ENCODE data around the gene FBXW11.
A peak's percentile ranks its signal among the peaks of the same experiment; 100 is the strongest.
"Not testable (repeated sequence)": the region's sequence is repeated elsewhere in the genome, so short reads cannot be mapped to it uniquely, and the experiment has no call there.

The FBXW11 gene

DNA sequence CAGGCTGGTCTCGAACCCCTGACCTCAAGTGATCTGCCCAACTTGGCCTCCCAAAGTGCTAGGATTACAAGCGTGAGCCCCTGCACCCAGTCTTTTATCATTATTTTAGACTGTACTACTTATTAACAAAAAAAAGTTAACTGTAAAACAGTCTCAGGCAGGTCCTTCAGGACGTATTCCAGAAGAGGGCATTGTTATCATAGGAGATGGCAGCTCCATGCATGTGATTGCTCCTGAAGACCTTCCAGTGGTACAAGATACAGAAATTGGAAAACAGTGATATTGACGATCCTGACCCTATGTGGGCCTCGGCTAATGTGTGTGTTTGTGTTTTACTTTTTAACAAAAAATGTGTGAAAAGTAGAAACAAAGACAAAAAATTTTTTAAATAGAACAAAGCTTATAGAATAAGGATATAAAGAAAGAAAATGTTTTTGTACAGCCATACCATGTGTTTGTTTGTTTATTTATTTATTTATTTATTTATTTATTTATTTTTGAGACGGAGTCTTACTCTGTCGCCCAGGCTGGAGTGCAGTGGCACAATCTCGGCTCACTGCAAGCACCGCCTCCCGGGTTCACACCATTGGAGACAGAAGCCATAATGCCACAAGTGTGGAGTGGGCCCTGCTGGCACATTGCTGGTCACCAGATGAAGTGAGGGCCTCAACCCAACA, 13.8 kb upstream of the FBXW11 start:
- not testable (repeated sequence) for DNase-seq (ENCODE audit: low read depth in 1 of 2, low spot score in 1 of 2)

DNA sequence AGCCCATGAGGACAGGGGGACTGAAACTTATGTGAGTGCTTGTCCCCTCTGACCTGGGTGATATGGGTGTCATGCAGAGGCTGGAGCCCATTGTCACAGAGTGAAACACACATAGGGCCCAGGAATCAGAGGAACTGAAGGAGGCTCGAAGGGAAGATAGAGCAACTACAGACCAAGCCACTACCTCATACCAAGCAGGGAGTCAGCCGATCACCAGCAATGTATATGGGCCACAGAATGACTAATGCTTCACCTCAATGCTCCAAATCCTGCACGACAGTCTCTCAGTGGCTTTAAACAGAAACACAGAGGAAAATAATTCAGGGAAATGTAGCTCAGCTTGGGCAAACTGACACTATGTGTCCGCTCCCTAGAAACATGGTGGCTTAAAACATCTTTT, 8.9 kb upstream of the FBXW11 start:
- DNase-seq (ENCODE audit: low read depth in 1 of 2, low spot score in 1 of 2), result no peak

DNA sequence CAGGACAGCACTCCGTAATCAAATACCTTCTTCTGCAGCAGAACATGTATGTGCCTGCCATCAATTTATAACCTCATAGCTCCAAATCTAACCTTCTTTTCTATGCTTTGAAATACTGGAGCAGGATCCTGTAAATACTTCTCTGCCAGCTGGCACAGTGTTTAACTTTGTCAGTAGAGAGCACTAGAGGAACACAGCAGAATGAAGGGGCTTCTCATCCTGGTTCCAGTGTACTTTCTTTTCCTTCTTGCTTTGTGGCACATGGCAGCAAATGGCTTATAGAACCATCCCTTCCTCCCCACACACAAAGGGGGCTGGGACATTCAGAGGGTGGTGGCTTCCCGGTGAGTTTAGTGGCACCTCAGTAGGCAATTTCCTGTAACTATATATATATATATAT, 3.8 kb upstream of the FBXW11 start:
- DNase-seq (ENCODE audit: low read depth in 1 of 2, low spot score in 1 of 2), result no peak

DNA sequence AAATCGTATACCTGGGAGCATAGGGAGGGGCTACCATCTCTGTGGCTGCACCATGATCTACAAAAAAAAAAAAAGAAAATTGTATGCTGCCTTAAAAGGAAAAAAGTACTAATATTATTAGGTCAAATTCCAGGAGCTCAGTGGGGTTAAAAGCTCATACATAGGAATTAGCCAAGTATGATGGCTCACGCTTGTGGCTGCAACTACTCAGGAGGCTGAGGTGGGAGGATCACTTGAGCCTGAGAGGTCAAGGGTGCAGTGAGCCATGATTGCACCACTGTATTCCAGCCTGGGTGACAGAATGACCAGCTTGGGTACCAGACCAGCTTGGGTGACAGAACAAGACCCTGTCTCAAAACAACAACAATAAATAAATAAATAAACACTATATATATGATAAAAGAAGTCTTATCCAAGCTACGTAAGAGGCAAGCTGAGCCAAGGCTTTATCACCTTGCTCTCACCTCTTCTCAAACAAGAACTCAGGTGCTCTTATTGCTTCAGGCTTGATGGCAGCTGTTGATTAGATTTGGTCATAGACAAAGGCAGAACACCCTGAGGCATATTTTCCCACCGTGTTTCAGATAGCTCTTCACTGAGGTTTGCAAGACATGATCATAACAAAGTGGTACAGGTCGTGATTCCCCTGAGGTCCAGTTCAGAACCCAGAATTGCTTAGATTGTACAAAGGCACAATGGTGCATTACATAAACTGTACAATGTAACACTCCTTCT, 3.3 kb upstream of the FBXW11 start:
- DNase-seq (ENCODE audit: low read depth in 1 of 2, low spot score in 1 of 2), result no peak

DNA sequence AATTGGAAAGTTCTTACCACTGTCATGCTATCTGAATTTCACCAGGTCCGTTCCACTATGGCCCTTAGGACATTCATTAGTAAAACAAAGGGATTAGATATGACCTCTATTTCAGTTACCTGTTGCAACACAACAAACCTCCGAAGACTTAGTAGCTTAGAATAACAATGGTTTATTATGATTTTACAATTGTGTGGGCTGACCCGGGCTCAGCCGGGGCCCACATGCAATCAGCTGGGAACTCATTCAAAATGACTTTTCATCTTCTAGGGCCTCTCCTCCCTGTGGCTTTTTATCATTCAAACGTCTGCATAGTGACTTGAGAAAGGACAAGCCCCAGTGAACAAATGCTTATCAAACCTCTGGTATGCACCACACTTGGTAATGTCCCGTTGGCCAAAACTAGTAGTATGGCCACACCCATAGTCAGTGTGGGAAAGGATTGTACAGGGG, 2.3 kb upstream of the FBXW11 start:
- DNase-seq (ENCODE audit: low read depth in 1 of 2, low spot score in 1 of 2), result no peak

DNA sequence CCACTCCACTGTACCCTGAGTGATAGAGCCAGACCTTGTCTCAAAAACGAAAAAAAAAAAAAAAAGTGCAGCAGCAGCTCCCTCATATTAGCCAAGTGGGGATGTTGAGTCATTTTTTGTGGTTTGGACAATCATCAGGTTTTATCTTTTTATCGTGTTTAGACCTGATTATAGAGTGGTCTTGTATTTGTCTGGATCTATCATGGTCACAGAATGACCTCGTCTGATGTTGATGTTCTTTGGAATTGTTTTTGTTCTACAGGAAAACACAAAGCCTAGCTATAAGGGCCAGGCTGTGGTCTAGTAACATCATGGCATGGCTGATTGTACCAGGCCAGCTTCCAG, 1.6 kb upstream of the FBXW11 start:
- no peak for DNase-seq (ENCODE audit: low read depth in 1 of 2, low spot score in 1 of 2)

DNA sequence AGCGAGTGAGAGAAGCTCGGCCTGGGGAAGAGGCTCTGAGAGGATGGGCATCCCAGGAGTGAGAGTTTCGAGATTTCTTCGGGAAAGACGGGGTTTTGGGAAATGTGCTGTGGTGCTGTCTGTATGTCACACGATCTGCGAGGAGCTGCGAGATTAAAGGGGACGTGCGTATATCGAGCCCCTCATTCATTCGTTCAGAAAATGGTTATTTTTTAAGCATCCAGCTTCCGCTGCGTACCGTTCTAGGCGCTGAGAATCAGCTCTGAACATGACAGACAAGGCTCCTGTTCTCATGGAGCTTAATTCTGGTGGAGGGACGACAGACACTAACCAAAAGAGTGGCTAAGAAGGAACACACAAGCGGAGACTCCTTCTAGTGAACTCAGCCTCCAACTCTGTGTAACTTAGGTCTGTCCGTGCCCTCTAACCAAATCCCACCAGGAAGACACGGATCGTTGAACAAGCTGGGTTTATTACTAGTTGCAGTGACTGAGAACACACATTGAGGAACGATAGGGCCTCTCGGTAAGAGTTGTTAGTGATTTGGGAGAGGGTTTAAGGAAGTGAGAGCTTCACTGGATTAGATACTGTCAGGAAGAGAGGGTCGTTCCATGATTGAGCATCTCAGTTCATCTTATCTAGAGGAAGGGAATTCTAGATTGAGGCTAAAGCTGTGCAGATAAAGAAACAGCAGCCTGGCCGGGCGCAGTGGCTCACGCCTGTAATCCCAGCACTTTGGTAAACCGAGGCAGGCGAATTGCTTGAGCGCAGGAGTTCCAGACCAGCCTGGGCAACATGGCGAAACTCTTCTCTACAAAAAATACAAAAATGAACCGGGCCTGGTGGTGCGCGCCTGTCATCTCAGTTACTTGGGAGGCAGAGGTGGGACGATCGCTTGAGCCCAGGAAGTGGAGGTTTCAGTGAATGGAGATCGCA, 1.0 kb upstream of the FBXW11 start:
- DNase-seq (ENCODE audit: low read depth in 1 of 2, low spot score in 1 of 2), result peak in 1 of 2 donors; percentile 4

DNA sequence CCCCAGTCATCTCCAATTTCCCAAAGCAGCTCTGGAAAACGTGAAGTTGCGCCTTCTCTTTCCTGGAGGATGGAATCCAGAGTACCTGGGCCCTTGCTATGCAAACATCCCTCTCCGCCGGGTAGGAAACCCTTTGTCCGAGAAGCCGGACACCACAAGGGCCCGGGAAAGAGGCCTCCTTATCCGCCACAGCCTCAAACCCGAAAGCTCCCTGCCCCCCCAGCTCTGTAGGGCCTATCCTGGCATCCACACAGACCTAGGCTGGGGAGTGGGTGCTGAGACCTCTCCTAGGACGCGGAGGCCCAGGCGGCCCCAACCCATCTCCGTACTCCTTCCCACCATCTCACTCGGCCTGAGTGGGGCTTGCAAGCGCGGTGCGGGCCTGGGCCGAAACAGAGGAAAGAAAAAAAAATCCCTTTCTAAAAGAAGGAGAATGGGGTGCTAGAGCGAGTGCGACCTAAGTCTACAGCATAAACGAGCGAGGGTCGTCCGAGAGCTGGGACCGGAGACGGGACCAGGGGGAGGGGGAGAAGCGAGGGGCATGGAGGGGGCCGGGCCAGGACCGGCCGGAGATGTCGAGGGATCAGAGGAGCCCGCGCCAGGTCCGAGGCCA, 624 bp downstream of the FBXW11 start:
- DNase-seq (ENCODE audit: low read depth in 1 of 2, low spot score in 1 of 2), result peak in 1 of 2 donors; percentile 13

DNA sequence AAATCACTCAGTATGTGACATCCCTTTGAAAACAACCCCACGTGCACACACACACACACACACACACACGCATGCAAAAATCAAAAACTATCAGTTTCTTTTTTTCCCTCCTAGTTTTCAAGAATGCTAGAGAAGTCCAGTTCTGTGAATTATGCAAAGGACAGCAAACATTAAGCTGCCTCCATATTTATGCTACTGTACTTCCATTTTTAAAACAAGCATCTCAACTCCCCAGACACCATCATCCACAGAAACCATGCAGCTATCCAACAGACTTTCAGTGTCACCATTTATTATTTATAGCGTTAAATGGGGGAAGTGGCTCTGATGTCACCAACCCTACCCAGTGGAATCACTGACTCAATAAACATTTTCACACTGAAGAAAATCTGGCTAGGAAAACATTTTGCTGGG, 1.6 kb downstream of the FBXW11 start:
- peak in 1 of 2 donors; percentile 28 for DNase-seq (ENCODE audit: low read depth in 1 of 2, low spot score in 1 of 2)

DNA sequence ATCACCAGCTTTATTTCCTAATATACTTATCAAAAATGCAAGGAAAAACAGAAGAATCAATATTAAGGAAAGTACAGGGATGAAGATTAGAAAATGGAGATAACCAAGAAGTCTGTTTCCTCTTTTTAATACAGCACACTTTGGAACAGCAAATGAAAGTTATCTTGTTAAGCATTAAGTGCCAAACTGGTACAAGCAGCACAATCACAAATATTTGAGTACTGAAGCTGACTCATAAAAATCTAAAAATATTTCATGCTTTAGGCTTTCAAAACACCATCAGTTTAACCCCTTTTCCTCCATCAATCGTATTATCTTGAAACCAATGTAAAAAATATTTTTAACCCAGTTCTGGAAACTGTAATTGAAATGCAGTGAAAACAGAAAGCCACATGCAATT, 2.7 kb downstream of the FBXW11 start:
- no peak for DNase-seq (ENCODE audit: low read depth in 1 of 2, low spot score in 1 of 2)

DNA sequence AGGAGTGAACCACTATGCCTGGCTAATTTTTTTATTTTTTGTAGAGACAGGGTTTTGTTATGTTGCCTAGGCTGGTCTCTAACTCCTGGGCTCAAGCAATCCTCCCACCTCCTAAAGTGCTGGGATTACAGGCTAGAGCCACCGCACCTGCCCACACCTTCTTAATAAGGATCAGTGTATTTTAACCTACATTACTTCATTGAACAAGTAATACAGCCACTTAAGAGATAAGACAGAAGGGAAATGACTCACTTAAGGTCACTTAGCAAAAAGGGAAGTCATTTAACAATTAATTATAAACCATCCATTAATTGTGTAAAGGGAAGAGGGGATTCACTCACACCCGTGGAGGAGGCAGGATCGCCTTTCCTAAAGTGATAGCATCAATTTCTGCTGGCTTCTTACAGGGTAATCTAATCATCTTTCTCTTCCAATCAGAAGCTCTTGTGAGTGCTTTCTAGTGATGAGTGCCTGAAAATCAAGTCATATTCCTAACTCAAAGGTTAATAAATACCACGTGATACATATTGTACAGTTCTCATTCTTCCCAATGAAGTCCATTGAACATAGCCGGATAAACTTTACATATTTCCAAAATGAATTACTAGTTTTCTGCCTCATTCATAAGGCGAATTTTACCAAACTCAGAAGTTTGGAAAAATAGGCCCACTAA, 3.5 kb downstream of the FBXW11 start:
- no peak for DNase-seq (ENCODE audit: low read depth in 1 of 2, low spot score in 1 of 2)

DNA sequence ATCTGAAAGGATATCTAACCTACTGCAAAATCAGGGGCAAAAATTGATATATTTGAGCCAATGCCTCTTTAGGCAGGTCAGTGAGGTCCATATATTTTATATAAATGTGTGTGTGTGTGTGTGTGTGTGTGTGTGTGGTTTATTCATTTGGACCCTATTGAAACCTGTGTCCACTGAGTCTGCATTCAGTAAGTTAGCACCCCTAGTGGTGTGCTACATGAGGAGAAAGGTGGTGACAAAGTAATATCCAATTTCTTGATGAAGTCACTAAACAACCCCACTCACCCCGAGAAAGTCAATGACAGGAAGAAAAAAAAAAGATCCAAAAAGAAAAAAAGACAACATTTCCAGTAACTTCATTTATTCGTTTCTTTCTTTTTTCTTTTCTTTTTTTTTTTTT, 4.1 kb downstream of the FBXW11 start:
- no peak for DNase-seq (ENCODE audit: low read depth in 1 of 2, low spot score in 1 of 2)

DNA sequence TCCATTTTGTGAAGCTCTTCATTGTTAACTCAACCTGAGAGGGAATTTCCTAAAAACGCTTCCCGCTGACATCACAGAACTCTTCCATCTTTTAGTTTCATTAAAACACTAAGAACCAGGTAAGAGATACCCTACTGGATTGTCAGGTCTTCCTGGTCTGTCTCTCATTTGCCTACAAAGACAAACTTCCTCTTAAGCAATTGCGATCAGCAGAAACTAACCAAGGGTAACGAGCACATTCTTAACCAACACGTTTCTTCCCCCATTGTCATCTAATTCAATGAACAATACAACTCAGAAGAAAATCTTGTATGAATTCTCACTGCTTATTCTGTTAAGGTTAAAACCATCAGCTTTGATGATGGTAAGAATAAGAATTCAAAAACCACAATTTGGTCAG, 6.6 kb downstream of the FBXW11 start:
- DNase-seq (ENCODE audit: low read depth in 1 of 2, low spot score in 1 of 2), result no peak

DNA sequence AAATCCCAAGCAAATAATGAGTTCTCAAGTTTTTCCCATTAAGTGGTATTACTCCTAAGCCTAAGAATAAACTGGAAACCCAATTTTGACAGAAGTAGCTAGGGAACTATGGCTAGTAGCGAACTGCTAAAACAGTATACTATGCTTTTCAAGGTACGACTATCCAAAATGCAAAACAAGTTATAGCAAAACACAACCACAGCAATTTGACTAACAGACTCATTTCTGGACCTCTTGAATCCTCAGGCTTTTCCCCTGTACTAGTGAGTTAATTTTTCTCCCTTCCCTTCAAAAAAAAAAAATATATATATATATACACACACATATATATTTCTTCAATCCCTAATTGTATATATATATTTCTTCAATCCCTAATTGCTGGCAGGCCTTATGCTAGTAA, 7.3 kb downstream of the FBXW11 start:
- DNase-seq (ENCODE audit: low read depth in 1 of 2, low spot score in 1 of 2), result no peak

DNA sequence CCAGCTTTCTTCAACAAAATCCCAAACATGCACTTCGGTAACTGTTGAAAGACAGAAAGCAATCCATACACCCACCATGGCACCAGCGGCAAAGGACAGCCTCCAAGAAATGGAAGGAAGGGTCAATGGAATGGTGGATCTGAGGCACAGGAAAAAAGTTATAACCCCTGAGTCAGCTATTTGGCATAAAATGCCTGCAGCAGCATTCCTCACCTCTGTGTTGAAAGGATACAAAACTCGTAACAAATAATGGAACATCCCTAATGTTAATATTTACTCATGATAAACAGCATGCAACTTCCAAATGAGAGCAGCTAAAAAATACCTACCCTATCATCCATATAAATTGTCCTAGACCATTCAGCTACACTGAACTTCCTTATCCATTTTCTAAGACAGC, 9.4 kb downstream of the FBXW11 start:
- DNase-seq (ENCODE audit: low read depth in 1 of 2, low spot score in 1 of 2), result no peak

DNA sequence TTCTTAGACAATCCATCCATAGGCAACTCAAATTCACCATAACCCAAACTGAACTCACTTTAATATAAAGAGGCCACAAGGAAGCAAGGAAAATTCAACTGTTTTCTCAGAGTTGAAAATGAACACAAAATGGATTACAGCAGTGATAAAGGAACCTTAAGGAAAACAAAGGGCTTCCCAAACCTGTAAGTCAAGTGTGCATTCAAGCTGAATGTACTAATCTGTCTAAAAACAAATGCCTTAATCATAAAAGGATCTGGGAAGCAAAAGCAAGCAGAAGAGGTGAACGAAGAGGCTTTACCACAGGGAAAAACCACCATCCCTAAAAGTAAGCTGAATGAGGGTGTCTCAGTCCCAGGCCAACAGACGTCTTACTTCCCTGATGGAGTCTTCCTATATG, 13.6 kb downstream of the FBXW11 start:
- DNase-seq (ENCODE audit: low read depth in 1 of 2, low spot score in 1 of 2), result no peak

DNA sequence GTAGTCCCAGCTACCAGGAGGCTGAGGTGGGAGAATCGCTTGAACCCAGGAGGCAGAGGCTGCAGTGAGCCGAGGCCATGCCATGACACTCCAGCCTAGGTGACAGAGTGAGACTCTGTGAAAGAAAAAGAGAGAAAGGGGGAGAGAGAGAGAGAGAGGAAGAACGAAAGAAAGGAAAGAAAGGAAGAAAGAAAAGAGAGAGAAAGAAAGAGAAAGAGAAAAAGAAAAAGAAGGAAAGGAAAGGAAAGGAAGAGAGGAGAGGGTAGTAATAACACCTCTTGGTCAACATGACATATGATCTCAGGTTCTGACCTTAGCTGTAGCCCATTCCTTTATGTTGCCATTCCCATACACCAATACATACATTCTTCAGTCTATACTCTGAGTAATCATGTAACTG, 14.1 kb downstream of the FBXW11 start:
- DNase-seq (ENCODE audit: low read depth in 1 of 2, low spot score in 1 of 2), result no peak

DNA sequence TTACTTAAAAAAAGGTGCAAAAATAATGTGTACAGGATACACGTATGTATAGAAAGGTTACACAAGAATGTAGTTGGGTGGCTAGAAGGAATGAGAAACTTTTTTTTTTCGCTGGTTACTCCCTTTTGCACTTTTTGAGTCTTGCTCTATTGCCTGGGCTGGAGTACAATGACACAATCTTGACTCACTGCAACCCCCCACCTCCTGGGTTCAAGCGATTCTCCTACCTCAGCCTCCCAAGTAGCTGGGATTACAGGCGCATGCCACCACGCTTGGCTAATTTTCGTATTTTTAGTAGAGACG, 15.8 kb downstream of the FBXW11 start:
- DNase-seq (ENCODE audit: low read depth in 1 of 2, low spot score in 1 of 2), result no peak

DNA sequence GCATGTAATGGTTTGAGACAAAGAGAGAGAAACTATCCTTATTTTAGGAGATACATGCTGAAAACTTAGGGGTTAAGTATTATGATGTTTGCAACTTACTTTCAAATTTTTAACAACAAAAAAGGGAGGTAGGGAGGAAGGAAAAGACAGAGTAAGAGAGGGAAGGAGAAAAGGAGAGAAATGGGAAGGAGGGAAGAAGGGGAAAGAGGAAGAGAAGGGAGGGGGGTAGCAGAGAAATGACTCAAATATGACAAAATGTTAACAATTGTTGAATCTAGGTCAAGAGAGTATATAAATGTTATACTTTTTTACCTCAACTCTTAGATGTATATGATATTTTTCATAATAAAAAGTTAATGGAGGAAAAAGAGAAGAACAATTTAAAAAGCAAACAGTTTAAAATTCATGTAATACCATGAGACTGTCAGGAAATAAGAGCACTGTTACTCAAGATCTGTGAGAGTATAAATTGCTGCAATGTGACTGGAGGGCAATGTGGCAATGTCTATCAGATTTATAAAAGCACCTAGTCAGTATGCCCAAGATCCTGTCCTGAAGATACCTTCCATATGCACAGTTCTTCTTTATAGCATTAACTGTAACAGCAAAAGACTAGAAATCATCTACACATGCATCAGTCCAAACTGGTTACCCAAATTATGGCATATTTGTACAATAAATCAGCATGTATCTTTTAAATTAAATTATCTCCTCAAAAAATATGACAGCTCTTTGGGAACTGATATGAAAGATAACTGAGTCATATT, 16.3 kb downstream of the FBXW11 start:
- no peak for DNase-seq (ENCODE audit: low read depth in 1 of 2, low spot score in 1 of 2)

DNA sequence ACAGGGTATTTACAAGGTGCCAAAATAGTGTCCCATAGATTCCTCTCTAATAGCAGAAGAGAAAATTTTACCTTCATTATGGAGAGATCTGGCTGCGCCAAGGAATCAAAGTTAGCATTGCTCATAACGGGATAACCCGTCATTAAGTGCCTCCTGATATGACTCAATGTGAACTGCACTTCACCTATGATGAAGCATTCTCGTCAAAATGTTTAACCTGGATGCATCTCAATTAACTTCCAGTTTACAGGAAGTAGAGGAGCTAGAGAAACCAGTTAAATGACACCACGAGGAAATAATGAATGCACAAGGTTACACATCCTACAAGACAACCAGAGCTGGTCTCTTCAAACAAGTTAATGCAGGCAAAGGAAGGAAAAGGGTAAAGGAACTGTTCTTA, 17.2 kb downstream of the FBXW11 start:
- DNase-seq (ENCODE audit: low read depth in 1 of 2, low spot score in 1 of 2), result no peak

Data from activated CD4-positive, alpha-beta T cell treated with anti-CD3 and anti-CD28 coated beads, Interleukin-2, amount 50 U/mL, for 24 hours (primary cell).